HG02588 (cell line): ENCODE results near the gene PRLR.

Experiments
- ATAC-seq: cut with Tn5 transposase; IDR thresholded peaks from one replicate; pipeline ENCODE4 v1.9.1; 2021; ENCODE audit warnings: mild to moderate bottlenecking, moderate library complexity; ENCODE audit not compliant: unreplicated experiment

The PRLR gene

DNA sequence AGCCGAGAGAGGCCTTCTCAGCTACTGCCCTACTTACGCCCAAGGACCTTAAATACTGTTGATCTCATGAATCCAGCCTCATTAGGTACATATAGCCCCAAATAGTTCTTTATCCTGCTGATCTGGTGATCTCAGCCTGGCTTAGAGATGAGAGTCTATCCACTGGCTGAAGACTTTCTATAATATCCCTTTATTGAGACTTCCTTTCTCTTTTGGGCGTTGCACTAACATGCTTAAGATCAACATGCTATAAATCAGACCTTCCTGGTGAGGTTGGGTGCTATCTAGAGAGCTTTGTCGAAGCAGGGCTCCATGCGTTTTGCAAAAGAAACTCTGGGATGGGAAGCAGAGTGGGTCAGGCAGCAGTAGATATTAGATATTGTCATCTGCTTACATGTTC is 138.6 kb downstream of the PRLR start:
- ATAC-seq = no peak

DNA sequence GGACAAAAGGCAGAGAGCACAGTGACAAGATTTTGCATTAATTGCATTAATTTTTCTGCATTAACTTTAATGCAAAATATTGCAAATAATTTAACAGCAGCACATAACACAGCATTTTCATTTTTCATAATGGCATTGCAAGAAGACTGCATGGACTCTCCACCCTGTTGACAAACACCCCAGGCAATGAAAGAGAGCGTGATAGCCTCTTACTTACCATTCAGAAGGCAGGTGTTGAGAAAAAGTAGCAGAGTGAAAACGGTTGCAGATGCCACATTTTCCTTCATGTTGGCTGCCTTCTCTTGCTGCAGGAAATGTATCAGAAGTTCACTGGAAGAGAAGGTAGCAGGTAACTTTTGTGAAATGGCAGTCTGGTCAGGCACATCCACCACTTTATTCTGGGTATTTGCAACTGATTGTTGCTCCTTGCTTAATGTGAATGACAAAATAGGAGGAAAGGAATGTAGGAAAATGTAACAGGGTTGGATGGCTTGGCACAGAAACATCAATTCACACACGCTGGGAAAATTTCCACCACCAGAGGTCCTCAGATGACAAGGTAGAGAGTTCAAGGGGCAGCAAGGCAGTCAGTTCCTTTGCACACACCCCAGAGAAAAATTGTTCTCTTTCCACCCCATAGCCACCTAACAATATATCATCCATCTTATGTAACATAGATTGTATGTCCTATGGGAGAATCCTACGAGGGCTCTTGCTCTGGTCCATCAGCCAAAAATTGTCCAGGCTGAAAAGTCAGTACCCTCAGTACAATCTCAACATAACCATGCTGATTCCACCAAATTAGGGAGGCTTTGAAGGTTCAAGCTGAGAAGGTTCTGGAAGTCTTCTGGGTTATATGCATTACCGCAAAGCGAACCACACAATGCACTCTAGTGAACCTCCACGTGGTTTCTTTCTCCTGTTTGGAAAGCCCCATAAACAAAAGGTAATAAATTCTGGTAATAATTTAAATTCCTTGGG is 140.7 kb downstream of the PRLR start:
- no peak for ATAC-seq

DNA sequence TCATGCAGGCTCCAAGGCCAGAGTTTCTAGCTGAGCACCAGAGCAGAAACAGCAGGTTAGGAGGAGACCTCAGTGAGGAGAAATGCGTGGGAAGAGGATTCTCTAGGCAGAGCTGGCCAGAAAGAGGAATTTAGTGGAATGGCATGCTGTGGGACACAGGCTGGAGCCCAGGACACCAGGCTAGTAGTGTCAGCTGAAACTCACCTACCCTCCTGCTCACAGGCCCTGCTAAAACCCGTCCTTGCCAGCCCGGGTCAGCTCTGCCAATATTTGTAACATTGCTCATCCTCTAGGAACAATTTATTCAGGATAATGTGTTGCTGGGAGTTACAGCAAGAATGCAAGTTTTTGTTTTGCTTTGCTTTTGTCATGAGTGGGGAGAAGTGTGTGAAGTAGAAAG is 142.3 kb downstream of the PRLR start:
- ATAC-seq = no peak

DNA sequence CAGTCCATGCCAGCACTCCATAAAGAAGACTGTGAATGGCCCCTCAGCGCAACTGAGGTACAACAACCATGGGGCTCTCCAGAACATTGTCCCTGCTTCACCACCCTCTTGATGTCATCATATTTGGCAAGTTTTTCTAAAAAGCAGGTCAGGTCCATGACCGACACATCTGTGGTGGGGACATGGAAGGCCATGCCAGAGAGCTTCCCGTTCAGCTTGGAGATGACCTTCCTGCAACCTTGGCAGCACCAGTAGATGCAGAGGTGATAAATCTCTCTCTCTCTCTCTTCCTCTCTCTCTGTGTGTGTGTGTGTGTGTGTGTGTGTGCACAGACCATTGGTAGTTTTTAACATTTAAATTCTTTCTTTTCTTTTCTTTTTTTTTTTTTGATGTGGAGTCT is 147.1 kb downstream of the PRLR start:
- ATAC-seq = no peak

DNA sequence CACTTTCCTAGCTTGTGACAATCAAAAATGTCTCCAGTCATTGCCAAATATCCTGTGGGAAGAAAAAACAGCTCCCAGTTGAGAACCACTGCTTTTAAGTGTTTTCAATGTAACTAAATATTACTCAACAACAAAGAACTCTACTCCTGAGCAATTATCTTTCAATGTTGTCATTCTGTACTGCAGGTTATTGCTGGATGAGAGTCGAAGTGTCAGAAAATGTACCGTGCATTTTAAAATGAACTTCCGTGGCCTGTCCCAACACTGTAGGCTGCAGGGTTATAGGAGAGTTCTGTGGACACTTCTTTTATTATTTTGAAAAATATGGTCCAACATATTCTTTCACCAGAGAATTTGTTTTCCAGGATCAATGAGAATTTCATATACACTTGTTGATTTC is 147.8 kb downstream of the PRLR start:
- no peak for ATAC-seq

DNA sequence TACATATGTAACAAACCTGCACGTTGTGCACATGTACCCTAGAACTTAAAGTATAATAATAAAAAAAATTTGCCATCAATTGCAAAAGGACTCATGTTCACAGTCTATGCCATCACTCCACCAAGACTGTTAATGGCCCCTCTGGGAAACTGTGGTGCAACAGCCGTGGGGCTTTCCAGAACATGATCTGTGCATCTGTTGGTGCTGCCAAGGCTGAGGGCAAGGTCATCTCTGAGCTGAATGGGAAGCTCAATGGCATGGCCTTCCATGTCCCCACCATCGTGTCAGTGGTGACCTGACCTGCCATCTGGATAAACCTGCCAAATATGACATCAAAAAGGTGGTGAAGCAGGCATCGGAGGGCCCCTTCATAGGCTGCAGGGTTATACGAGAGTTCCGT is 149.2 kb downstream of the PRLR start:
- ATAC-seq = no peak

DNA sequence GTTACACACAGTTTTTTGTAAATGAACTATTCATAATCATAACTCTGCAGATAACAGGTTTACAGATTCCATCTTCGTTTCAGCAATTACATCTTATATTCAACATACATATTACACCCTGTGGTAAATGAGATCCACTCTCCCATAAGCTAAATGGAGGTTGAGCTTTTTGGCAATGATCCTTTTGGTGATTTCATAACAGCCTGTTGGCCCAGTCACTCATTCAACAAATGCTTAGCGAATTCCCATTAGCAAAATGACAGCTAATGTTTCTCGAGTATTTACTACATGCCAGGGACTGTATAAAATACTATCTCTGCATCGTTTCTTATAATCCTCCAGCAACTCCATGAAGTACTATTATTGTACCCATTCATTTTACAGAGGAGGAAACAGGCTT is 157.1 kb downstream of the PRLR start:
- ATAC-seq = no peak

DNA sequence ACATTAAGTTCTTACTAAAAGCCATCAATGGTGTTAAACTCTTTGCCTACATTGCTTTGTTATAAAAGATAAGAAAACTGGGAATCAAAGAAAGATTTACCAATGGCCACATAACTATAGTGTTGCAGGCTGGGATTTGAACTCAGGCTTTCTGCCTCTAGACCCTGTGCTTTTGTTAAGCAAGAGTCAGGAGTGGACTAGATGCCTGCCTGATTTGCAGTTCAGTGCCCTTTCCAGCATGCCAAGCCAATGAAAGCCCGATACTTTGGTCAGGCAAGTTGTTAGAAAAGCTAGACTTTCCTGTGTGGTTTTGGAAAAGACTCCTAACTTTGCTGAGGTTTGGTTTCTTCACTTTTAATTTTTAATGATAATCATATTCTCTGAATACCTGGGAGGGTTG is 161.1 kb downstream of the PRLR start:
- ATAC-seq = no peak

DNA sequence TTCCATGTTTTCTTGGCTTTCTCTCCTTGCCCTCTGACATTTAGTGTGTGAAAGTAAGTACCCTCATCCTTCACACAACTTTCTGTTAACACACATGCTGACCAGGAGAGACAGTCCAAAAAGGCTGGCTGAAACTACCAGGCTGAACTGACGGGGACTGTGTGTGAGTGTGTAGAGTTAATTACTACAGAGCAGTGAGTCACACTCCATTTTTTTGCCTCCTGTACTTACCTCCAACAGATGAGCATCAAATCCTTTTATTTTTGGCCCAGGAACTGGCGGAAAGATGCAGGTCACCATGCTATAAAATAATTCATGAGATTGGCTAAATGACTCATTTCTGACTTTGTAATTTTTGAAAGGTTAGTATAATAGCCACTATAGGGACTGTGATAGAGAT is 162.3 kb downstream of the PRLR start:
- ATAC-seq = no peak

DNA sequence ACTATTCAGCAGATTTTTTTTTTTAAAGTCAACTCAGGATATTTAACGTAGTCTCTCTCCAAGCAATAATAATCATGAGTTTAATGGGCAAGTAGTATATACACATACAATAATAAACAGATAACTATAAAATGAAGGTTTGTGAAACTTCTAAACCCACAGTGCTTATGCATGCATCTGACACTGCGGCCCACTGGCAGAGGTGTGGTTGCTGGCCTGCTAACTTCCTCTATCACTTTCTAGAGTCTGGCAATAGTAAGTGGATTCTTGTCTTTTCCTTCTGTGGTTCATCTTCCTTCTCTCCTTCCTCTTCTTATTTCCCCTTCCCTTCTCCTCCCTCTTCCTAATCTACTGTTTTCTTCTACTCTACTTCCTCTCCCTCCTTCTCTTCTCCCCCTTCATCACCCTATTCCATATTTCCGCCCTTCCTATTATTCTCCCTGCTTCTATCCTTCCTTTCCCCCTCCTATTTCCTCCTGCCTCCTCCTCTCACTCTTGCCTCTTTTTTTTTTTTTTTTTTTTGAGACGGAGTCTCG is 164.0 kb downstream of the PRLR start:
- no peak for ATAC-seq

DNA sequence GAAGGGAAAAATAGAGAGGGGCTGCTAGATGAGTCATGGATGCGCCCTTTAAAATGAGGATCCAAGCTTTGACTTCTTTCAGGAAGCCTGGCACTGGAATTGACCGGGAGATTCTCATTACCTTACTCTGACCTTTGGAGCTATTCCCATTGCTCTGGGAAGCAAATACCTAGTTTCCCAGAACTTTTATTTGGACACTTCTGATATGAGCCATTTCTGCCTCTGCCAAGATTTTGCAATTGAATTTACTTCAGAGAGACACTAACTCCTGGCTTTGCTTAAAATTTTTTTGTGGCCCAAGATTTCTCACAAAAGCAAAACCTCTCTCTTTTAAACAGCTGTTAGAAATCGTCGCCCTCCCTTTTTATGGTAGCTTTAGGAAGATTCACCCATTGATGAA is 166.9 kb downstream of the PRLR start:
- no peak for ATAC-seq

DNA sequence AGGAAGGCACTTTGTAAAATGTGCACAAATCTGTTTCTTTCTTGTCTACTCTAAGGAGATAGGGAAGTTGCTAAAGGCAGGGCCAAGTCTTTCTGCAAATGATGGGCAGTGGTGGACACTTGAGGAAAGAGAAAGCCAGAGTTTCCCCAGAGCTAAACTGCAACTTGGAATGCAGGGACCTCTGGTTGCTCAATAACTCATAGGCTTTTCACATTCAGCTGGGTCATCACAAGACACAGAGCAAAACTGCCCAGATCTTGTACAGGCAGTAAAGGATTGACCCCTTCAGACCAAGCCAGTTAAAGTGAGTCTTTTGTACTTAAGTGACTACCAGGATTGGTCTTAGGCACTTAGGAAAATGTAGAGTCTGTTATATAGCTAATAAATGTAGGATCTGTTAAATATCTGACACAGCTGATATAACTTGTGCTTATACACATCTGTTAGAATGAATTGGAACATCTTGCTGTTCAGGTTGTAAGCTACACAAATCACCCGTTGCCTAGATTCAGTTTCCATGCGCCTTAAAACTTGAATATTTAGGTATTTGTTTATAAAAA is 169.0 kb downstream of the PRLR start:
- no peak for ATAC-seq

DNA sequence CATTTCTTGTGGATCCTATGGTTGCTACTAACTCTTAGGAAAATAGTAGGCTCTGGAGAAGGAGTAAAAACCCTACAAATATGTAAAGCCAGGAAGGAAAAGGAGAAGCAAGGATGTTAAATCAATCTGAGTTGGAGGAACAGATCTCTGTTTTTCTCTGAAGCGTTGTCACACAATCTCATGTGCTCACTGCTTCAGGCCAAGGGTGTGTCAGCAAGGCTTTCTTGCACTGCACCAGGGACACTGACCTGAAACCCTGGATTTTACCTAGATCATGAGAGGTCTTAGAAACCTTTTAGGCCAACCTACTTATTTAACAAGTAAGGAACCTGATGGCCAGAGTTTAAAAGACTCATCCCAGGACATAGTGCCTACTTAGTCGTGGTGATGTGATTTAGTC is 170.1 kb downstream of the PRLR start:
- no peak for ATAC-seq

DNA sequence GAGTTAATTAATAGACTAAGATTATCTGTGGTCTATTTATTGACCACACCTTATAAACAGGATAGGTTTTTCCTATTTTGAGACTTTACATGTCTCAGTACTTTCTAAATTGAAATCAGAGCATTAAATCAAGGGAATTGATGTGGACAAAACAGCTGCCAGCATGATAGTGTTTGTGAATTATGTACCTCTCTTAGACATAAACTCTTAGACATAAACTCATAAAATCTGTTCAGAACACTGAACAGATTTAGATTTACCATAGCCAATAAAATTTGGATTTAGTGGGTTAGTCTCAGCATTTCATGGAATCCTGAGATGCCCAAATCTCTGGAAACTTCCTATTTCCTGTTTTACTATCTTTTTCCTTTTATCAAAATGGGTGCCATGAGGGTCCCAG is 171.0 kb downstream of the PRLR start:
- ATAC-seq = no peak

DNA sequence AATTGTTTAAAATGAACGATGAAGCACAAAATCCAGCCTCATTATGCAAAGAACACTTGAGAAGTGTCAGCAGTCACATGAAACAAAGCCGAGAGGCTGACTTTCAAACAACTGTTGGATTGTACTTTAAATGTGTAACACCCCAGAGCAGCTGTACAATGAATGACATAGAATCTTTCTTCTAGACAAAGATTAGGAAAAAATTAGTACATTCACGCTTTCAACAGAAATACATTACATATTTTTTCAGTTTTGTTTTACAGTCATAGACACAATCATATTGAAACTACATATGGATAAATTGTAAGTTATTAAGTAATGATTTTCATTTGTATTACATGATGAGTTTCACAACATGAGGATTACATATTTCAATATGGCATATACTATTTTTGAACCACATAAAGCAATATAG is 171.9 kb downstream of the PRLR start:
- peak; percentile 88 for ATAC-seq

DNA sequence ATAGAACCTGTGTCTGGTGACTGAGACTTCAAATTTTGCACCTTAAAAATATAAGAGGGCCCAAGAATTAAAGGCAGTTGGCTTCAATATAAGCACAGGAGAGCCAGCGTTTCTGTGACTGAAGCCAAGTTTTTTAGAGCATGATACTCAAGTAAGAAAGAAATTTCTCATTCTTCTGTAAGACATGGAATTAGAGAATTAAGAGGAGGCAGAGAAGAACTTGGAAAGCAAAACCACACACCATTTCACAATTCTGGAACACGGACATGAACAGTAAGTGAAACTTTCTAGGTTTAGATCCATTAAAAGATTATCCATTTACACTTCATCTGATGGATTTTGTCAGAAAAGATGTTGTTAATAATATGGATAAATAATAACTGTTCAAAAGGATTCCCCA is 173.6 kb downstream of the PRLR start:
- ATAC-seq = no peak

DNA sequence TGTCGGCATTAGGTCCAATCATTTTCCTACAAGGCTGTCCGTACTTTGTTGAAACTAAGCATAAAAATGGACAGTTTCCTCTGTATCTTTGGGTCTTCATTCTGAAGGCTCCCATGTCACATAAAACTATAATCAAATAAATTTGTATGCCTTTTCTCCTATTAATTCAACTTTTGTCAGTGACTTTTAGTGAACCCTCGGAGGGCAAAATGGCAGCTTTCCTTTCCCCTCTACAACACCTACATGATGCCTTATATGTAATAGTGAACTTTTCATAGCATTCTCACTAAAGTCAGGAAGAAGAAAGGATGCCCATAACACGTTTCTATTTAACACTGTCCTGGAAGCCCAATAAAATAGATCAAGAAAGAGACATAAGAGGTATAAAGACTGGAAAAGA is 177.4 kb downstream of the PRLR start:
- ATAC-seq = no peak

DNA sequence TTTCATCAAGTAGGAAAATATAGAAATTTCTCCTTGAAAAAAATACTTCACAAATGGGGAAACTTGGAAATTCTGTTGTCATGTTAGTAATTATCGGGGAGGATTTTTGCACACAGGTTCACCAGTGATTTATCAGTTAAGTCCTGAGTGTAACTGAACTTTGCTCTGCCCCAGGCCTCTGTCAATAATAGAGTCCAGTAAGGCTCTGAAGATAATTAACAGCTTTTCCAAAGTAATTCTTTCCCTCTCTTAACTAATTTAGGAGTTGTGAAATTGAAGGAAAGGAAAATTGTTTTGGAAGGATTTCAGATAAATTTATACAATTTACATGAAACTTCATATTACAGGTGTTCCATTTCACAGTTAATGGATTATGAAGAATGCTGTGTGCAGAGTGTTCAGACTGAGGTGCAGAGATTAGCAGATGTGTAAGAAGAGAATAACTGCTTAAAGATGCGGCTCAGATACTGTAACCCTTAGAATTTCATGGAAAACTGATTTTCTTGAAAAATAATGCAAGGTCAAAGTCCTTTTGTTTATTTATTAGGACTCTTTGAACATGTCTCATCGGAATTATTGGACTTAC is 179.7 kb downstream of the PRLR start:
- ATAC-seq = no peak

DNA sequence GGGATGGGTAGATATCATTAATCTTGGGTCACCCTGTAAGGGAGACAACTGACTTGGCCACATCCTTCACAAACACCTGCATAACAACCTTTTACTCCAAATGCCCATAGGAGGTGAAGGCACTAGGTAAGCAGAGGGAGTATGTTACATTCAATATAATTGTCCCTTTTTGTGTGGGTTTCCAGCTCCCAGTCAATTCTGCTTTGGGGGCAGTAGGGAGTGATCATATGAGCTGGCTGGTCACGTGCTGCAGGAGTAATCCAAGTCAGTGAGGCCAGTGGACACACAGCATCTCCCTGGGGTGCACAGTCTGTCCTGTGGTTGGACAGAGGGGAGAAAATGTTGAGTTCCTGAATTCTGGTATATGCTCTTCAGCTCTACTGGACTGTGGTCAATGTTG is 181.4 kb downstream of the PRLR start:
- no peak for ATAC-seq

DNA sequence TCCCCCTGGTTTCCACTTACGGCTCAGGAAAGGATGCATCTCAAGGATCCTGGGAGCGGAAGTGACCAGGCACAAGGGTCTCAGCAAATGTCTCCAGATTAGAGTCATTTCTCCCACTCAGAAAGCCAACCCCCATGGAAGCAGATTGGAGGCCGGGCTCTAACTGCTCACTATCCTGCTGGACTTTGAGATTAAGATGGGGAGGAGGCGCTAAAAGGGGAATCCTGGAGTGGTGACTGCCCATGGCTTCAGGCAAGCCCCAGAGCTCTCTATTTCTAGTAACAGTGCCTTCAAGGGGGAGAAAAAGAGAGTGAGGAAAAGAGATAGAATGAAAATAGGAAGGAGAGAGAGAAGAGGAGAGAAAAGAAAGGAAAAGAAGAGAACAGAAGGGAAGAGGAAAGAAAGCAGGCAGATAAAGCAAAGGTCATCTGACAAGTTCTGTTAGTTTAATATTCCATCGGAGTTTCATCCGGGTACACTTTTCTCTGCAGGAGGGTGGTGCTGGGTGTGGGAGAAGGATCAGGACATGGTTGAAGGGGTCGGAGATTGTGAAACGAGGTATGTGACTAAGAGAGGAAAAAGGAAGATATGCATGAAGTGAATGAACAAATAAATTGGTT is 182.4 kb downstream of the PRLR start, which contains the start of gene AGXT2:
AGXT2 (minus strand) TSS at position 165 of the 620 bp plus-strand sequence; CDS start at position 108, 57 bp downstream.
- no peak for ATAC-seq

DNA sequence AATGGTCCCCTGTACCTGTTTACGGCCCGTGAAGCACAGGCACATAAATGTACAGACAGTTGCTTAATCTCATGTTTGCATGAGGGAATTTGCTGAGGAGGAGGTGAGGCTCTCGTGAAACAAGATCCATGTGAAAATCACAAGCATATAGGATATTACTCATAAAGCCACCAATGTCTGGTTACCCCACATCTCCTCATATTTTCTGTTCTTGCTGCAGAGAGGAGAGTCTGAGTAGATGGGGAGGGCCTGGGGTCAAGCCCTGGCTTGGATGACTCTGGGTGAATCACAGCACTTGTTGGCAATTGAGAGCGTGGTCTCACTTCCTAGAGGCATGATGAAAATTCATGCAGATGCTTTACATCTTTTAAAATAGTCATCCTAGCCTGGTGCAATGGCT is 183.5 kb downstream of the PRLR start:
- ATAC-seq = no peak
